SH-SY5Y (cell line): ENCODE data around the gene G6PC1.

Experiments
- GATA2 ChIP-seq: IDR thresholded peaks from 2 replicates; pipeline ENCODE4 v1.6.1; 2011; ENCODE audit warnings: mild to moderate bottlenecking, low read depth, low read length
- GATA3 ChIP-seq: IDR thresholded peaks from 2 replicates; pipeline ENCODE4 v1.6.1; 2011; ENCODE audit warnings: low read depth, mild to moderate bottlenecking, low read length, moderate library complexity

DNA sequence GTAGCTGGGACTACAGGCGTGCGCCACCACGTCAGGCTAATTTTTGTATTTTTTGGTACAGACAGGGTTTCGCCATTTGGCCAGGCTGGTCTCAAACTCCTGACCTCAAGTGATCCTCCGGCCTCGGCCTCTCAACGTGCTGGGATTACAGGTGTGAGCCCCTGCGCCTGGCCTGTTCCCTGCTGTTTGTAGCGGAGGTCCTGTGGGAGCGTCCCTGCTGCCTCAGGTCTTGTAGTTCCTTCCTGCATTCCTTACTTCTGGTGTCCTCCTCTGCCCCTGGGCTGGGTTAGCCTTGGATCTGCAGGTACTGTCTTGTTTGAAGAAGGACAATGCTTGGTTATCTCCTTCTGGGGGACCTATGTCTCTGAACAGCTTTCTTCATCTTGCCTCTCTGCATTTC is 23.6 kb upstream of the G6PC1 start:
- TF ChIP-seq GATA2 = no peak
- no peak for TF ChIP-seq GATA3
